Embryonic facial prominence (tissue), 1 donor: ENCODE data around the gene PLN.

Experiments used
- DNase-seq: peaks from one replicate; pipeline ENCODE4 v3.0.0-alpha.2; 2016; ENCODE audit errors: extremely low spot score

PLN gene

DNA sequence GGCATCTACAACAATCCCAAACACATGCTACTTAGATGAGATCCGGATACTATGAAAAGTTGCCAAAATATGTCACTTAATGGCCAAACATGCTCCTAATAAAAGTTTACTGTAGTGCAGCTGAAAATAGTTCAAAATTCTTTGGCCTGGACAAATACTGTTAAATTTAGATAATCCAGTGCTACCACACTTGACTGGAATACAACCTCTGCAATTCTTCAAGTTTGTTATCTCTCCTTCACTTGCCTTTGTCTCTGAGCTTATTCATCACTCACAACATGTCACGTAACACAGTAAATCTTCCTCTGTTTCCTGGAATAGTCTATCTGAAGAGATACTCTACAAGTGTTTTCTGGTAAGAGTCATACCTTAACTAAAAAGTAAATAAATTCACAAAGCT lies 10.5 kb upstream of the PLN start:
- DNase-seq = no peak

- DNase-seq = no peak
Observed at GRCh38 chr6:118542184-118542952, 5.7 kb upstream of the PLN start.

- no peak for DNase-seq
Observed at GRCh38 chr6:118544105-118544504, 4.0 kb upstream of the PLN start.

DNA sequence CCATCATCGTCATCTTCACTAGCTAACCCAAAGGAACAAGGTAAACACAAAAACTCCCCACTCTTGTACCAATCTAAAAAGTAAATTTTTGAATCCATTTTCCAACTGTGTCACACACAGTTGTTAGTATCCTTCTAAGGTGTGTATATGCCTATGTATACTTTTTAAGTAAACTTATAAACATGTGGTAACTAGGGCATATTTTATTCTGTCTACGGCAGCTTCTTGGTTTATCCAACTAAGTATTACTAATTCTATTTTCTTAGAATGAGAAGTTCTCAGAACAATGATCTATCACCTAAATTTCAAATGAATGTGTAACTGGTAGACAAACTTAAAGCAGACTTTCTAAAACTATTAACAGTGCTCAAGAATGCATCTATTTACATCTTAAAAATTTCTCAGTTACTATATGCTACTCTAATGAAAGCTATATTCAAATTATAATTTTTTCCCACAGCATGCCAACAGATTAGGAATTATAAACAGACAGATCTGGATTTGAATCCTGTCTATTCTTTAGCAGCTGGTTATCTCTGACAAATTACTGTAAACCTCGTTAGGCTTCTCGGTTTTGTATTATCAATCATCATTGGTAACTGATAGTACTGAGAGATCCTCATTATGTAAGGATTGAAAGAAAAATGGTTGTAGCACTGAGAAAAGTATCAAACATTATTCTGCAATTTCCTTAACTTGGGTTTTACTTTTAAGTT lies 1.8 kb upstream of the PLN start:
- DNase-seq = no peak

- no peak for DNase-seq
Observed at GRCh38 chr6:118546880-118547218, 1.2 kb upstream of the PLN start.

DNA sequence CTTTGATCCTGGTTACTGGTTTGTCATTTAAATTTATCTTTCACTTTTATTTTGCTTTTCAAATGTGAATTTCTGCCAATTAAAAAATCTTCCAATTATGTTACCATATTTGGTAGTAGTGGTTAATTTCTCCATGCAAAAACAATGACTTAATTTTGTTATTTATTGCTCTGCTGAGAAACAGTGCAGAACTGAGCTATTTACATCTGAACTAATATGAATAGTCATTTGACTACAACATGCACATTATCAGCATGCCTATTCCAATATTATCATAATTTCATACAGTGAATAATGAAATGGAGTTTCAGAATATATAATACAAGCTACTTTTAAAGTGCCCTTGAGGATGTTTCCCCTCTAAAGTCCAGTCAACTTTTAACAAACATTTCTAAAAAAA lies 517 bp downstream of the PLN start:
- no peak for DNase-seq

GRCh38 chr6:118551063-118552053 lies 3.3 kb downstream of the PLN start:
- DNase-seq = peak; percentile 29

DNA sequence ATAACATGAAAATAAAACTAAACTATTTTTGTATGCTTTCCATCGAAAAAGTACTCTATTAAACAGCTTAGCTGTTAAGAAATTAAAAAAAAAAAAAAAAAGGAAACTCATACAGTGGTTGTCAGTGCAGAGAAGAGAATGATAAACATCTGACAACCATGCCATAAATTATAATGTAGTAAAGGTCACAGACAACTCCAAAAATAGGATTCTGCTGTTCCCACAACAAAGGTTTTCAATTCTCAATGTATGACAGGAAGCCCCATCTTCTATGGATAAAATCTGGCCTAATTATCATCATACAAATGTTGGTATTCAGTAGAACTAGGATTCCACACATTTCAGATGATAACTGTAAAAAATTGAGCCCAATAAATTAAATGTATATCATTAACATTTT lies 5.0 kb downstream of the PLN start:
- no peak for DNase-seq

- no peak for DNase-seq
Observed at GRCh38 chr6:118554698-118555097, 6.6 kb downstream of the PLN start.

- DNase-seq = no peak
Observed at GRCh38 chr6:118558464-118559217, 10.5 kb downstream of the PLN start.

DNA sequence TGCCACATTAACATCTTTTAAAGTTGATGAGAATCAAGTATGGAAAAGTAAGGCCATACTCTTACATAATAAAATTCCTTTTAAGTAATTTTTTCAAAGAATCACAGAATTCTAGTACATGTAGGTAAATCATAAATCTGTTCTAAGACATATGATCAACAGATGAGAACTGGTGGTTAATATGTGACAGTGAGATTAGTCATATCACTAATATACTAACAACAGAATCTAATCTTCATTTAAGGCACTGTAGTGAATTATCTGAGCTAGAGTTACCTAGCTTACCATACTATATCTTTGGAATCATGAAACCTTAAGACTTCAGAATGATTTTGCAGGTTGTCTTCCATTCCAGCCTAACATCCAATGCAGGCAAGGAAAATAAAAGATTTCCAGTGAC lies 11.6 kb downstream of the PLN start:
- DNase-seq = no peak

GRCh38 chr6:118562248-118562647 lies 14.2 kb downstream of the PLN start:
- DNase-seq = no peak

- no peak for DNase-seq
Observed at GRCh38 chr6:118562959-118563358, 14.9 kb downstream of the PLN start.

DNA sequence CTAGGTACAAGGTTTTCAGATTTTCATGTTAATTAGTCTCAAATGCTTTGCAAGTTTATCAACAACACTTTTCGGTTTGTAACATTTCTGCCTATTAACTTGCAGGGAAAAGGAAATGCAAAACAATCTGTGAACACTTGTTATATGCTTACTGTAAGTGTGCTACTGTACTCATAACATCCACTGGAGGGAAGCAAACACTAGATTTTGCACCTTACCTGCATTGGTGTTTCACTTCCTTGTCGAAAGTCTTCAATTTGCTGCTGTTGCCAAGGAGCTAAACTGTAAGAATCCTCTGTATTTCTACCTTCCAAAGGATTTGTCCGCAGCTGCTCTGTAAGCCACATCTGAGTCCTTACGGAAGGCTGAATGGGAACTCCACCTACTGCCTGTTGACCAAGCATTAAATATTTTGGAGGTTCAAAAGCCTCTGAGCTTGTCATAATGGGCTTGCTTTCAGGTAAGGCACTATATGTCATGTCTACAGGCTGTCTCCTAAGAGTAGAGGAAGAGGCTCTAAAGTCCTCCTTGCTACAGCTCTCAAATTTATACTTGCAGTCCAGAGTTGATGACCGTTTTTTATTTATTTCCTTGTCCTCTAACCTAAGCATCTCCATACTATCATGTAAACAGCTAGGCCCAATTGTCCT lies 17.3 kb downstream of the PLN start:
- no peak for DNase-seq

GRCh38 chr6:118567974-118568373 lies 19.9 kb downstream of the PLN start:
- DNase-seq = no peak

DNA sequence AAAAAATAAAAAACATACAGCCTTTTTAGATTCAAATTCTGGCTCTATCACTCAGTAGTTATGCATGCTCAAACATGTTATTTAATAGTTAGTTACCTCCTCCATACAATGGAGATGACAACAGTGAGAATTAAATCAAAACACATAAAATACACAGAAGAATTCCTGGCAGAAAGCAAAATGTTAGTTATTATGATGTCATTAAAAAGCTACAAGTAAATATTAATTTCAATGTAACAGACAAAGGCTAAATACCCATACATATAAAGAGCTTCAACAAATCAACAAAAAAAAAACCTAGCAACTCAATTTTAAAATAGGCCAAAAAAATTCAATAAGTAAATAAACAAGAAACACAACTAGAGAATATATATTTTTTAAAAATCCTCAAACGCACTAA lies 21.4 kb downstream of the PLN start:
- DNase-seq = no peak

DNA sequence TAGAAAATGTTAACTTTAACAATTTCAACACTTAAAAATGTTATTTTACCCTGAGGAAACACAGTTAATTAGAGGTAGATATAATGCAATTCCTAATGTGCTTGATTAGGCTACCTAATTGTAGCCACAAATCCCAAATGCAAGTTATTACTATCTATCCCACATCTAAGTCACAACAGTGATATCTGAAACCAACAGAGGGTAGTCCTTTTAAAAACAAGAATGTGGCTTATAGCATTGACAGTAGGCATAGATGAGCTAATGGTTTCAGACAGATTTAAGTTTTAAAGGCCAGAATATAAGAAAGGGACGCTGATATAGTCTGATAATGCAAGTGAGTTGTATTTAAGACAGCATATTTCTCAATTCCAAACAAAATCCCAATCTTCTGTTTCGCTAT lies 23.0 kb downstream of the PLN start:
- no peak for DNase-seq

DNA sequence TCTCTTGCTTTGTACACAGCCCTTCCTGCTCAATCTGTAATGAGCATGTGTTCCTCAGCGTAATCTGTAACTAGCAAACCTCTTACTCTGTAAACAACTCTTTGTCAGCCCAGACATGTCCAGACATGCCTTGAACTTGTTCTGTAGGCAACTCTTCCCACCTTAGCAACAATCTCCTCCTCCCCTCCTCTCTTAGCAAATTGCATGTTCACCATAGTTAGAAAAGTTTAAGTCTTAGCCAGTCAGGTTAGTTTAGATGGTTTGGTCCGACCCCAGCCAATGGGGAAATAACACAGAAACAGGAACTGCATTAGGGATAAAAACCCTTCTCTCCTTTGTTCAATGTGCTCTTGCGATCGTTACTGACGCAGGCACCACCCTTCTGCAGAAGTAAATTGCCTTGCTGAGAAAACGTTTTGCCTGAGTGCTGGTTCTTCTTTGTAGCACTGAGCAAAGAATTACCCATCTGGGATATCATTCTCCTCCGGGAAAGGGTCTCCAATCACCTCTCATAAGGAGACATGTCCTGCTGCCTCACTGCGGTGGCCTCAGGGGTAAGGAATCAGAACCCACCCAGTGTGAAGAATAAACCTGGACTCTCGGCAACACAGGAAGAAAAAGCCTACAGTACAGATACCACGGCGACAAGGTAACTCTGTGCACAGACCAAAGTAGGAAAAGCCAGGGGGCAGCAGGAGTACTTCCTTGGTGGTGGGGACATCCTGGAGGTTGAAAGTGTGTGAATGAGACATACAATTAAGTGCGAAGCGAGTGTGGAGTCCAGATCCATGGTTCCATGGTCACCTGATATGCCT lies 26.2 kb downstream of the PLN start:
- DNase-seq = no peak

DNA sequence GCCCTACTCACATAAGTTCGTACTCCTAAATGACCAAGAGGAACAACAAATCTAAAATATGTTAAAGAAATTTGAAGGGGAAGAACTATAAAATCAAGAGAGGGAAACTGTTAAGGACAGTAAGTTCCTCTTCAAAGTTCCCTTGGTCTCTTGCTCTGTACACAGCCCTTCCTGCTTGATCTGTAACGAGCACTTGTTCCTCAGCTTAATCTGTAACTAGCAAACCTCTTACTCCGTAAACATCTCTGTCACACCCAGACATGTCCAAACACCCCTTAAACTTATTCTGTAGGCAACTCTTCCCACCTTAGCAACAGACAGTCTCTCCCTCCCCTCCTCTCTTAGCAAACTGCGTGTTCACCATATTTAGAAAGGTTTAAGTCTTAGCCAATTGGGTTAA lies 29.9 kb downstream of the PLN start:
- DNase-seq = no peak

GRCh38 chr6:118578617-118579016 lies 30.5 kb downstream of the PLN start:
- no peak for DNase-seq
